GM12878 (cell line): ENCODE data around the gene ZBTB49. TPM values are rescaled to one million over a fixed set of nuclear protein-coding genes. Genes with fewer than 3 reads are reported as not detected.

Experiments
- ATAC-seq: fragments of 200-7000 bp; cut with Tn5 transposase; 3 replicates; pipeline ENCODE4 v1.9.1; 2020; ENCODE audit warnings: mild to moderate bottlenecking, moderate library complexity
- BruUV-seq: library from RNA; stranded (reverse); fragments of 400-500 nt; replicated peaks from 2 replicates; lab custom pipeline; 2021; lab: Mats Ljungman, UMichigan
- CTCF ChIA-PET: fragments of 300-600 bp; sonication (Branson Sonifier 250); formaldehyde crosslinking; extraction: SDS; loops from one replicate; lab custom pipeline; 2021; ENCODE audit warnings: inconsistent platforms; lab: Yijun Ruan, JAX
- POLR2A ChIA-PET: fragments of 350-600 bp; formaldehyde crosslinking; extraction: SDS; loops from one replicate; lab custom pipeline; 2021; ENCODE audit warnings: inconsistent platforms; lab: Charles Lee
- RAD21 ChIA-PET: fragments of 300-600 bp; sonication (Branson Sonifier 250); formaldehyde crosslinking; loops from one replicate; lab custom pipeline; 2023; ENCODE audit warnings: antibody characterized with exemption; ENCODE audit not compliant: unreplicated experiment; lab: Charles Lee
- SMC1A ChIA-PET: fragments of 300-600 bp; sonication (Branson Sonifier 250); formaldehyde crosslinking; loops from one replicate; lab custom pipeline; 2023; ENCODE audit not compliant: unreplicated experiment, uncharacterized antibody; lab: Charles Lee
- DNase-seq: peaks from one replicate; pipeline ENCODE4 v3.0.0-alpha.2; 2011; ENCODE audit warnings: low read depth, low spot score
- FAIRE-seq: peaks from 3 replicates; lab custom pipeline; 2011; peaks lifted over from hg19 to GRCh38; lab: Jason Lieb, UNC
- H2AFZ ChIP-seq: 2 replicates; pipeline ENCODE4 v1.6.0; 2011; ENCODE audit warnings: low read depth, low read length, control low read depth; ENCODE audit not compliant: control insufficient read depth
- H3K27ac ChIP-seq: 2 replicates; pipeline ENCODE4 v1.5.1; 2011; ENCODE audit warnings: control low read depth; ENCODE audit not compliant: control insufficient read depth, insufficient read depth
- H3K27me3 ChIP-seq, 2 experiments: replicated peaks in 1 of 2; 2 replicates each; pipeline versions ENCODE4 v1.6.0 to v1.6.1; 2011; ENCODE audit warnings: low read length in 1 of 2; ENCODE audit not compliant: control insufficient read depth in 2 of 2, insufficient read depth in 2 of 2
- H3K36me3 ChIP-seq, 2 experiments: 2 replicates each; pipeline ENCODE4 v1.5.1; 2011; ENCODE audit warnings: low read length in 1 of 2; ENCODE audit not compliant: control insufficient read depth in 2 of 2, insufficient read depth in 2 of 2
- H3K4me1 ChIP-seq: 2 replicates; pipeline ENCODE4 v1.6.1; 2011; ENCODE audit warnings: mild to moderate bottlenecking, low read length, moderate library complexity, mixed read lengths; ENCODE audit not compliant: control insufficient read depth, insufficient read depth
- H3K4me2 ChIP-seq: 2 replicates; pipeline ENCODE4 v1.6.0; 2011; ENCODE audit warnings: control low read depth; ENCODE audit not compliant: control insufficient read depth, insufficient read depth
- H3K4me3 ChIP-seq: fragments of 200-600 bp; sonication (generic); 2 replicates; pipeline ENCODE4 v1.5.1; 2016
- H3K79me2 ChIP-seq: 2 replicates; pipeline ENCODE4 v1.6.0; 2011; ENCODE audit warnings: low read length; ENCODE audit not compliant: control insufficient read depth, insufficient read depth
- H3K9ac ChIP-seq: 2 replicates; pipeline ENCODE4 v1.8.0; 2011; ENCODE audit warnings: low read length, control low read depth, mixed read lengths; ENCODE audit not compliant: control insufficient read depth, insufficient read depth
- H3K9me3 ChIP-seq: replicated peaks from 3 replicates; pipeline ENCODE4 v1.5.1; 2011; ENCODE audit warnings: mild to moderate bottlenecking, low read length; ENCODE audit not compliant: control insufficient read depth, insufficient read depth
- H4K20me1 ChIP-seq: 2 replicates; pipeline ENCODE4 v1.6.0; 2011; ENCODE audit not compliant: control insufficient read depth, insufficient read depth
- BHLHE40 ChIP-seq, 2 experiments: fragments of 450-650 bp in 1 of 2; IDR thresholded peaks; 2 replicates each; pipeline ENCODE4 v1.6.1; 2011 to 2017; ENCODE audit warnings: low read depth in 2 of 2, borderline replicate concordance in 1 of 2, improper control_type of control experiment in 1 of 2, low read length in 1 of 2, mild to moderate bottlenecking in 1 of 2
- GABPA ChIP-seq: IDR thresholded peaks from 2 replicates; pipeline ENCODE4 v1.6.1; 2014; ENCODE audit warnings: antibody characterized with exemption, low read depth, mild to moderate bottlenecking, inconsistent platforms
- HDGF ChIP-seq: fragments of 450-650 bp; IDR thresholded peaks from 2 replicates; pipeline ENCODE4 v1.6.1; 2016; ENCODE audit warnings: antibody characterized with exemption
- IRF4 ChIP-seq: IDR thresholded peaks from 2 replicates; pipeline ENCODE4 v1.6.1; 2011; ENCODE audit warnings: low read depth, low read length
- JUNB ChIP-seq: IDR thresholded peaks from 2 replicates; pipeline ENCODE4 v1.6.1; 2016; ENCODE audit warnings: antibody characterized with exemption, mild to moderate bottlenecking
- JUND ChIP-seq: IDR thresholded peaks from 2 replicates; pipeline ENCODE4 v1.6.1; 2012; ENCODE audit warnings: low read depth, mild to moderate bottlenecking, low read length, improper control_type of control experiment, moderate library complexity
- LARP7 ChIP-seq: fragments of 450-650 bp; IDR thresholded peaks from 2 replicates; pipeline ENCODE4 v1.6.1; 2017; ENCODE audit warnings: mild to moderate bottlenecking
- NFIC ChIP-seq: IDR thresholded peaks from 2 replicates; pipeline ENCODE4 v1.6.1; 2012; ENCODE audit warnings: low read depth, mild to moderate bottlenecking, inconsistent platforms, low read length, moderate library complexity
- PAX8 ChIP-seq: fragments of 450-650 bp; IDR thresholded peaks from 2 replicates; pipeline ENCODE4 v1.6.1; 2017; ENCODE audit warnings: mild to moderate bottlenecking, moderate library complexity
- SIN3A ChIP-seq: IDR thresholded peaks from 2 replicates; pipeline ENCODE4 v1.6.1; 2012; ENCODE audit warnings: low read depth, low read length, improper control_type of control experiment
- SRF ChIP-seq, 2 experiments: IDR thresholded peaks; 2 replicates each; pipeline ENCODE4 v1.6.1; 2011; ENCODE audit warnings: low read depth in 2 of 2, low read length in 2 of 2, mild to moderate bottlenecking in 1 of 2, moderate library complexity in 1 of 2
- TAF1 ChIP-seq: IDR thresholded peaks from 2 replicates; pipeline ENCODE4 v1.6.1; 2011; ENCODE audit warnings: mild to moderate bottlenecking, low read depth, low read length, borderline replicate concordance
- TCF12 ChIP-seq: IDR thresholded peaks from 2 replicates; pipeline ENCODE4 v1.6.1; 2011; ENCODE audit warnings: low read depth, mild to moderate bottlenecking, low read length
- YBX1 ChIP-seq: fragments of 450-650 bp; IDR thresholded peaks from 2 replicates; pipeline ENCODE4 v1.6.1; 2016; ENCODE audit warnings: antibody characterized with exemption
- ZSCAN29 ChIP-seq: fragments of 450-650 bp; IDR thresholded peaks from 2 replicates; pipeline ENCODE4 v1.6.1; 2017; ENCODE audit warnings: mild to moderate bottlenecking, moderate library complexity
- WGBS: methylation state at CpG from one replicate; pipeline ENCODE4 v1.1.6; 2016; ENCODE audit warnings: low lambda C conversion rate; ENCODE audit not compliant: insufficient replicate concordance, insufficient coverage; ENCODE audit errors: missing lambda C conversion rate; 5-methylcytosine and 5-hydroxymethylcytosine counted together
- in situ Hi-C: fragments of 300-500 bp; cut with MboI; formaldehyde crosslinking; loops from 9 replicates; pipeline ENCODE4 v1.14.3; 2018; ENCODE audit warnings: mixed read lengths
- intact Hi-C: fragments of 100-400 bp; cut with micrococcal nuclease; formaldehyde crosslinking; loops from one replicate; pipeline ENCODE4 v1.14.2; 2022; ENCODE audit not compliant: unreplicated experiment
- polyA plus RNA-seq, 11 experiments: library from polyadenylated mRNA; depleted of rRNA in 4 of 11; unstranded in 6 of 11; stranded (reverse) in 5 of 11; fragments of >200 nt; fragmentation: Nextera tagmentation in 4 of 11; fragmentation: Illumina TruSeq in 1 of 11; extraction: Ambion mirVana in 4 of 11; extraction: Trizol in 1 of 11; gene quantifications; 1 replicate in 1 of 11; 2 replicates in 10 of 11; pipeline versions ENCODE4 v1.2.1 to v1.2.3, GENCODE V29; 2011 to 2016; ENCODE audit warnings: inconsistent platforms in 2 of 11, missing spikeins in 2 of 11, low read depth in 1 of 11
- total RNA-seq, 4 experiments: library from RNA; depleted of rRNA in 3 of 4; stranded (reverse); fragments of >200 nt in 3 of 4; fragmentation: Illumina TruSeq in 1 of 4; extraction: Trizol in 1 of 4; gene quantifications; 2 replicates each; pipeline versions ENCODE4 v1.2.1 to v1.2.3, GENCODE V29; 2013 to 2021
- TF ChIP-seq, protein P1 (sequence below): fragments of 450-650 bp; IDR thresholded peaks from 2 replicates; pipeline ENCODE4 v1.6.1; 2016; ENCODE audit warnings: mild to moderate bottlenecking
- TF ChIP-seq, protein P2 (sequence below): fragments of 450-650 bp; IDR thresholded peaks from 2 replicates; pipeline ENCODE4 v1.6.1; 2017; ENCODE audit warnings: mild to moderate bottlenecking, moderate library complexity
- TF ChIP-seq, protein P3 (sequence below): fragments of 450-650 bp; IDR thresholded peaks from 2 replicates; pipeline ENCODE4 v1.6.1; 2017; ENCODE audit warnings: borderline replicate concordance

The ZBTB49 gene
- total and polyA plus RNA-seq, 10 of the 15 experiments (the other 5 are each of a cell fraction or from before 2014, with no cell fraction given): 0.37 to 4.8 (median 4.1) TPM

GRCh38 chr4:4302416-4302815 is 12.4 kb downstream of the ZBTB49 start:
- in situ Hi-C loops: no loop called here
- H2AFZ ChIP-seq: no peak overlapping the region
- H3K4me2 ChIP-seq: no peak overlapping the region
- H3K27me3 ChIP-seq: no peaks in the 10 kb centered on the region
- H3K4me3 ChIP-seq: no peak overlapping the region
- no peaks in the 10 kb centered on the region for H3K79me2 ChIP-seq
- no peak overlapping the region for H3K9ac ChIP-seq
- no peaks in the 10 kb centered on the region for H3K4me1 ChIP-seq
- DNase-seq (no peak), FAIRE-seq (no peak), ATAC-seq (no peak)
- no peak for TF ChIP-seq YBX1
- no peak for TF ChIP-seq TCF12
- TF ChIP-seq PAX8: no peak
- TF ChIP-seq JUND: no peak
- no peak for TF ChIP-seq ZSCAN29
- TF ChIP-seq, protein P1, sequence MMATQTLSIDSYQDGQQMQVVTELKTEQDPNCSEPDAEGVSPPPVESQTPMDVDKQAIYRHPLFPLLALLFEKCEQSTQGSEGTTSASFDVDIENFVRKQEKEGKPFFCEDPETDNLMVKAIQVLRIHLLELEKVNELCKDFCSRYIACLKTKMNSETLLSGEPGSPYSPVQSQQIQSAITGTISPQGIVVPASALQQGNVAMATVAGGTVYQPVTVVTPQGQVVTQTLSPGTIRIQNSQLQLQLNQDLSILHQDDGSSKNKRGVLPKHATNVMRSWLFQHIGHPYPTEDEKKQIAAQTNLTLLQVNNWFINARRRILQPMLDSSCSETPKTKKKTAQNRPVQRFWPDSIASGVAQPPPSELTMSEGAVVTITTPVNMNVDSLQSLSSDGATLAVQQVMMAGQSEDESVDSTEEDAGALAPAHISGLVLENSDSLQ: no peak
- no peak for TF ChIP-seq HDGF
- TF ChIP-seq, protein P2, sequence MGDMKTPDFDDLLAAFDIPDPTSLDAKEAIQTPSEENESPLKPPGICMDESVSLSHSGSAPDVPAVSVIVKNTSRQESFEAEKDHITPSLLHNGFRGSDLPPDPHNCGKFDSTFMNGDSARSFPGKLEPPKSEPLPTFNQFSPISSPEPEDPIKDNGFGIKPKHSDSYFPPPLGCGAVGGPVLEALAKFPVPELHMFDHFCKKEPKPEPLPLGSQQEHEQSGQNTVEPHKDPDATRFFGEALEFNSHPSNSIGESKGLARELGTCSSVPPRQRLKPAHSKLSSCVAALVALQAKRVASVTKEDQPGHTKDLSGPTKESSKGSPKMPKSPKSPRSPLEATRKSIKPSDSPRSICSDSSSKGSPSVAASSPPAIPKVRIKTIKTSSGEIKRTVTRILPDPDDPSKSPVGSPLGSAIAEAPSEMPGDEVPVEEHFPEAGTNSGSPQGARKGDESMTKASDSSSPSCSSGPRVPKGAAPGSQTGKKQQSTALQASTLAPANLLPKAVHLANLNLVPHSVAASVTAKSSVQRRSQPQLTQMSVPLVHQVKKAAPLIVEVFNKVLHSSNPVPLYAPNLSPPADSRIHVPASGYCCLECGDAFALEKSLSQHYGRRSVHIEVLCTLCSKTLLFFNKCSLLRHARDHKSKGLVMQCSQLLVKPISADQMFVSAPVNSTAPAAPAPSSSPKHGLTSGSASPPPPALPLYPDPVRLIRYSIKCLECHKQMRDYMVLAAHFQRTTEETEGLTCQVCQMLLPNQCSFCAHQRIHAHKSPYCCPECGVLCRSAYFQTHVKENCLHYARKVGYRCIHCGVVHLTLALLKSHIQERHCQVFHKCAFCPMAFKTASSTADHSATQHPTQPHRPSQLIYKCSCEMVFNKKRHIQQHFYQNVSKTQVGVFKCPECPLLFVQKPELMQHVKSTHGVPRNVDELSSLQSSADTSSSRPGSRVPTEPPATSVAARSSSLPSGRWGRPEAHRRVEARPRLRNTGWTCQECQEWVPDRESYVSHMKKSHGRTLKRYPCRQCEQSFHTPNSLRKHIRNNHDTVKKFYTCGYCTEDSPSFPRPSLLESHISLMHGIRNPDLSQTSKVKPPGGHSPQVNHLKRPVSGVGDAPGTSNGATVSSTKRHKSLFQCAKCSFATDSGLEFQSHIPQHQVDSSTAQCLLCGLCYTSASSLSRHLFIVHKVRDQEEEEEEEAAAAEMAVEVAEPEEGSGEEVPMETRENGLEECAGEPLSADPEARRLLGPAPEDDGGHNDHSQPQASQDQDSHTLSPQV: no peak
- TF ChIP-seq SIN3A: no peak
- TF ChIP-seq IRF4: no peak
- TF ChIP-seq BHLHE40 (IDR thresholded peaks at IDR 0.05; ENCODE audit: borderline replicate concordance in 1 of 2, low read depth in 2 of 2, low read length in 1 of 2): no peak
- no peak for TF ChIP-seq JUNB
- no peak for TF ChIP-seq GABPA
- no peak for TF ChIP-seq TAF1
- TF ChIP-seq NFIC: no peak
- TF ChIP-seq SRF (IDR thresholded peaks at IDR 0.05; ENCODE audit: low read depth in 2 of 2, low read length in 2 of 2): no peak
- TF ChIP-seq, protein P3, sequence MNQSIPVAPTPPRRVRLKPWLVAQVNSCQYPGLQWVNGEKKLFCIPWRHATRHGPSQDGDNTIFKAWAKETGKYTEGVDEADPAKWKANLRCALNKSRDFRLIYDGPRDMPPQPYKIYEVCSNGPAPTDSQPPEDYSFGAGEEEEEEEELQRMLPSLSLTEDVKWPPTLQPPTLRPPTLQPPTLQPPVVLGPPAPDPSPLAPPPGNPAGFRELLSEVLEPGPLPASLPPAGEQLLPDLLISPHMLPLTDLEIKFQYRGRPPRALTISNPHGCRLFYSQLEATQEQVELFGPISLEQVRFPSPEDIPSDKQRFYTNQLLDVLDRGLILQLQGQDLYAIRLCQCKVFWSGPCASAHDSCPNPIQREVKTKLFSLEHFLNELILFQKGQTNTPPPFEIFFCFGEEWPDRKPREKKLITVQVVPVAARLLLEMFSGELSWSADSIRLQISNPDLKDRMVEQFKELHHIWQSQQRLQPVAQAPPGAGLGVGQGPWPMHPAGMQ: no peak
- no peak for TF ChIP-seq LARP7
- intact Hi-C loops: no loop called here
- BruUV-seq: no TSS peak
- H3K9me3 ChIP-seq: no peaks in the 10 kb centered on the region
- H3K36me3 ChIP-seq: peaks cover 0 to 10% of the 10 kb centered on the region in 2 experiments
- H3K27ac ChIP-seq: no peak overlapping the region
- H4K20me1 ChIP-seq: no peaks in the 10 kb centered on the region; the same call in 1 of the 2 replicates
- ChIA-PET CTCF (no interaction called here), POLR2A (no interaction called here), SMC1A (no interaction called here), RAD21 (no interaction called here)
- WGBS: 73% methylated on average over 6 of the region's 6 CpGs
